ENCODE results near the gene BIK. TPM values are rescaled to one million over a fixed set of nuclear protein-coding genes. Genes with fewer than 3 reads are reported as not detected.
A peak's percentile ranks its signal among the peaks of the same experiment; 100 is the strongest.

BIK gene
- total and polyA plus RNA-seq, 2 donors: 5.5 to 6.8 TPM

- Histone ChIP-seq H3K36me3 (ENCODE audit: control insufficient read depth in 2 of 2, insufficient read depth in 2 of 2, low read length in 1 of 2) (peaks cover 12 to 21% of the 10 kb centered on the region in 2 donors), H3K4me3 (ENCODE audit: low read length in 2 of 2) (no peak overlapping the region), H3K27ac (ENCODE audit: low read depth in 1 of 2, low read length in 1 of 2) (peak overlapping the region in 1 of 2 donors; percentile 57), H3K27me3 (ENCODE audit: control insufficient read depth in 2 of 2, insufficient read depth in 1 of 2, low read length in 1 of 2) (no peaks in the 10 kb centered on the region), H3K9me3 (ENCODE audit: control insufficient read depth in 2 of 2, insufficient read depth in 1 of 2, low read length in 1 of 2) (peaks cover 0 to 6% of the 10 kb centered on the region in 2 donors), H3K4me1 (ENCODE audit: control insufficient read depth in 2 of 2, insufficient read depth in 2 of 2, low read length in 2 of 2) (peaks cover 22 to 44% of the 10 kb centered on the region in 2 donors)
- WGBS: 9% methylated on average over 13 of the region's 13 CpGs
- peak in 1 of 9 donors; percentile 47 for DNase-seq (ENCODE audit: low read depth in 6 of 9, low spot score in 9 of 9)
These were observed 17.6 kb downstream of the BIK start for GRCh38 chr22:43128116-43128515.

GRCh38 chr22:43128928-43129424, 18.4 kb downstream of the BIK start:
- peaks cover 22 to 42% of the 10 kb centered on the region in 2 donors for H3K4me1 ChIP-seq (ENCODE audit: control insufficient read depth in 2 of 2, insufficient read depth in 2 of 2, low read length in 2 of 2)
- WGBS: 30% methylated on average over 20 of the region's 20 CpGs
- H3K9me3 ChIP-seq (ENCODE audit: control insufficient read depth in 2 of 2, insufficient read depth in 1 of 2, low read length in 1 of 2): peaks cover 0 to 8% of the 10 kb centered on the region in 2 donors
- H3K36me3 ChIP-seq (ENCODE audit: control insufficient read depth in 2 of 2, insufficient read depth in 2 of 2, low read length in 1 of 2): peaks cover 19 to 27% of the 10 kb centered on the region in 2 donors
- no peaks in the 10 kb centered on the region for H3K27me3 ChIP-seq (ENCODE audit: control insufficient read depth in 2 of 2, insufficient read depth in 1 of 2, low read length in 1 of 2)
- DNase-seq (ENCODE audit: low read depth in 6 of 9, low spot score in 9 of 9): peak in 4 of 9 donors; percentile 73 to 85 (median 78)
- H3K27ac ChIP-seq (ENCODE audit: low read depth in 1 of 2, low read length in 1 of 2): peak overlapping the region in 1 of 2 donors; percentile 68
- H3K4me3 ChIP-seq (ENCODE audit: low read length in 2 of 2): no peak overlapping the region

GRCh38 chr22:43129426-43130425, 19.2 kb downstream of the BIK start:
- peaks cover 22 to 42% of the 10 kb centered on the region in 2 donors for H3K4me1 ChIP-seq (ENCODE audit: control insufficient read depth in 2 of 2, insufficient read depth in 2 of 2, low read length in 2 of 2)
- H3K9me3 ChIP-seq (ENCODE audit: control insufficient read depth in 2 of 2, insufficient read depth in 1 of 2, low read length in 1 of 2): peaks cover 0 to 4% of the 10 kb centered on the region in 2 donors
- peak overlapping the region in 1 of 2 donors; percentile 67 for H3K27ac ChIP-seq (ENCODE audit: low read depth in 1 of 2, low read length in 1 of 2)
- no peaks in the 10 kb centered on the region for H3K27me3 ChIP-seq (ENCODE audit: control insufficient read depth in 2 of 2, insufficient read depth in 1 of 2, low read length in 1 of 2)
- DNase-seq (ENCODE audit: low read depth in 6 of 9, low spot score in 9 of 9): peak in 1 of 9 donors; percentile 37
- no peak overlapping the region for H3K4me3 ChIP-seq (ENCODE audit: low read length in 2 of 2)
- 62% methylated on average over 16 of the region's 16 CpGs for WGBS
- H3K36me3 ChIP-seq (ENCODE audit: control insufficient read depth in 2 of 2, insufficient read depth in 2 of 2, low read length in 1 of 2): peaks cover 25 to 34% of the 10 kb centered on the region in 2 donors

GRCh38 chr22:43131773-43132501, 21.4 kb downstream of the BIK start:
- Histone ChIP-seq H3K27me3 (ENCODE audit: control insufficient read depth in 2 of 2, insufficient read depth in 1 of 2, low read length in 1 of 2) (no peaks in the 10 kb centered on the region), H3K36me3 (ENCODE audit: control insufficient read depth in 2 of 2, insufficient read depth in 2 of 2, low read length in 1 of 2) (peaks cover 41 to 54% of the 10 kb centered on the region in 2 donors), H3K27ac (ENCODE audit: low read depth in 1 of 2, low read length in 1 of 2) (no peak overlapping the region), H3K9me3 (ENCODE audit: control insufficient read depth in 2 of 2, insufficient read depth in 1 of 2, low read length in 1 of 2) (peaks cover 0 to 4% of the 10 kb centered on the region in 2 donors), H3K4me1 (ENCODE audit: control insufficient read depth in 2 of 2, insufficient read depth in 2 of 2, low read length in 2 of 2) (peaks cover 22 to 36% of the 10 kb centered on the region in 2 donors), H3K4me3 (ENCODE audit: low read length in 2 of 2) (no peak overlapping the region)
- DNase-seq (ENCODE audit: low read depth in 6 of 9, low spot score in 9 of 9): no peak
- 97% methylated on average over 17 of the region's 17 CpGs for WGBS

- peaks cover 14 to 21% of the 10 kb centered on the region in 2 donors for H3K4me1 ChIP-seq (ENCODE audit: control insufficient read depth in 2 of 2, insufficient read depth in 2 of 2, low read length in 2 of 2)
- peaks cover 56 to 69% of the 10 kb centered on the region in 2 donors for H3K36me3 ChIP-seq (ENCODE audit: control insufficient read depth in 2 of 2, insufficient read depth in 2 of 2, low read length in 1 of 2)
- H3K4me3 ChIP-seq (ENCODE audit: low read length in 2 of 2): no peak overlapping the region
- H3K9me3 ChIP-seq (ENCODE audit: control insufficient read depth in 2 of 2, insufficient read depth in 1 of 2, low read length in 1 of 2): peaks cover 0 to 4% of the 10 kb centered on the region in 2 donors
- DNase-seq (ENCODE audit: low read depth in 6 of 9, low spot score in 9 of 9): no peak
- H3K27ac ChIP-seq (ENCODE audit: low read depth in 1 of 2, low read length in 1 of 2): no peak overlapping the region
- H3K27me3 ChIP-seq (ENCODE audit: control insufficient read depth in 2 of 2, insufficient read depth in 1 of 2, low read length in 1 of 2): no peaks in the 10 kb centered on the region
- 98% methylated on average over 9 of the region's 9 CpGs for WGBS
These were observed 22.9 kb downstream of the BIK start for GRCh38 chr22:43133401-43133800.

GRCh38 chr22:43134553-43134952, 24.0 kb downstream of the BIK start:
- no peak overlapping the region for H3K27ac ChIP-seq (ENCODE audit: low read depth in 1 of 2, low read length in 1 of 2)
- no peaks in the 10 kb centered on the region for H3K27me3 ChIP-seq (ENCODE audit: control insufficient read depth in 2 of 2, insufficient read depth in 1 of 2, low read length in 1 of 2)
- WGBS: 98% methylated on average over 4 of the region's 4 CpGs
- peaks cover 3 to 9% of the 10 kb centered on the region in 2 donors for H3K4me1 ChIP-seq (ENCODE audit: control insufficient read depth in 2 of 2, insufficient read depth in 2 of 2, low read length in 2 of 2)
- H3K36me3 ChIP-seq (ENCODE audit: control insufficient read depth in 2 of 2, insufficient read depth in 2 of 2, low read length in 1 of 2): peaks cover 67 to 78% of the 10 kb centered on the region in 2 donors
- no peak overlapping the region for H3K4me3 ChIP-seq (ENCODE audit: low read length in 2 of 2)
- peaks cover 0 to 4% of the 10 kb centered on the region in 2 donors for H3K9me3 ChIP-seq (ENCODE audit: control insufficient read depth in 2 of 2, insufficient read depth in 1 of 2, low read length in 1 of 2)
- DNase-seq (ENCODE audit: low read depth in 6 of 9, low spot score in 9 of 9): no peak

GRCh38 chr22:43135565-43135964, 25.0 kb downstream of the BIK start:
- H3K27ac ChIP-seq (ENCODE audit: low read depth in 1 of 2, low read length in 1 of 2): no peak overlapping the region
- H3K36me3 ChIP-seq (ENCODE audit: control insufficient read depth in 2 of 2, insufficient read depth in 2 of 2, low read length in 1 of 2): peaks cover 73 to 85% of the 10 kb centered on the region in 2 donors
- 98% methylated on average over 5 of the region's 5 CpGs for WGBS

GRCh38 chr22:43136255-43136654, 25.7 kb downstream of the BIK start:
- DNase-seq (ENCODE audit: low read depth in 6 of 9, low spot score in 9 of 9): peak in 3 of 9 donors; percentile 56 to 71 (median 70)
- Histone ChIP-seq H3K36me3 (ENCODE audit: control insufficient read depth in 2 of 2, insufficient read depth in 2 of 2, low read length in 1 of 2) (peaks cover 79 to 90% of the 10 kb centered on the region in 2 donors), H3K4me1 (ENCODE audit: control insufficient read depth in 2 of 2, insufficient read depth in 2 of 2, low read length in 2 of 2) (no peaks in the 10 kb centered on the region), H3K27me3 (ENCODE audit: control insufficient read depth in 2 of 2, insufficient read depth in 1 of 2, low read length in 1 of 2) (no peaks in the 10 kb centered on the region), H3K27ac (ENCODE audit: low read depth in 1 of 2, low read length in 1 of 2) (no peak overlapping the region), H3K4me3 (ENCODE audit: low read length in 2 of 2) (no peak overlapping the region), H3K9me3 (ENCODE audit: control insufficient read depth in 2 of 2, insufficient read depth in 1 of 2, low read length in 1 of 2) (peaks cover 0 to 4% of the 10 kb centered on the region in 2 donors)
- 52% methylated on average over 9 of the region's 9 CpGs for WGBS

More at GRCh38 chr22:43135565-43135964, 25.0 kb downstream of the BIK start:
- Histone ChIP-seq H3K4me3 (ENCODE audit: low read length in 2 of 2) (no peak overlapping the region), H3K9me3 (ENCODE audit: control insufficient read depth in 2 of 2, insufficient read depth in 1 of 2, low read length in 1 of 2) (peaks cover 0 to 4% of the 10 kb centered on the region in 2 donors), H3K27me3 (ENCODE audit: control insufficient read depth in 2 of 2, insufficient read depth in 1 of 2, low read length in 1 of 2) (no peaks in the 10 kb centered on the region), H3K4me1 (ENCODE audit: control insufficient read depth in 2 of 2, insufficient read depth in 2 of 2, low read length in 2 of 2) (no peaks in the 10 kb centered on the region)
- DNase-seq (ENCODE audit: low read depth in 6 of 9, low spot score in 9 of 9): no peak

Measured in thymus (tissue), 11 donors.